GM19238 (cell line): ENCODE measurements around the gene CYTH4.
A peak's percentile ranks its signal among the peaks of the same experiment; 100 is the strongest.
"Not testable (repeated sequence)": the region's sequence is repeated elsewhere in the genome, so short reads cannot be mapped to it uniquely, and the experiment has no call there.

Source experiments
- DNase-seq: peaks from one replicate; pipeline ENCODE4 v3.0.0; 2011; ENCODE audit warnings: low spot score; ENCODE audit not compliant: insufficient read length

The CYTH4 gene

GRCh38 chr22:37248251-37248650, 34.1 kb upstream of the CYTH4 start:
- no peak for DNase-seq

- DNase-seq = no peak
Observed at GRCh38 chr22:37249986-37250385, 32.3 kb upstream of the CYTH4 start.

GRCh38 chr22:37251836-37252235, 30.5 kb upstream of the CYTH4 start:
- not testable (repeated sequence) for DNase-seq

- no peak for DNase-seq
Observed at GRCh38 chr22:37253126-37253660, 29.1 kb upstream of the CYTH4 start.

GRCh38 chr22:37254209-37254866, 28.0 kb upstream of the CYTH4 start:
- DNase-seq = no peak

GRCh38 chr22:37254867-37255233, 27.5 kb upstream of the CYTH4 start:
- DNase-seq = no peak

- DNase-seq = no peak
Observed at GRCh38 chr22:37255558-37256006, 26.7 kb upstream of the CYTH4 start.

GRCh38 chr22:37256075-37256726, 26.1 kb upstream of the CYTH4 start:
- DNase-seq = no peak

- DNase-seq = no peak
Observed at GRCh38 chr22:37258005-37258752, 24.1 kb upstream of the CYTH4 start.

GRCh38 chr22:37258753-37259401, 23.4 kb upstream of the CYTH4 start:
- DNase-seq = no peak

GRCh38 chr22:37259540-37260029, 22.7 kb upstream of the CYTH4 start:
- no peak for DNase-seq

- DNase-seq = no peak
Observed at GRCh38 chr22:37260155-37260795, 22.0 kb upstream of the CYTH4 start.

GRCh38 chr22:37260901-37261336, 21.4 kb upstream of the CYTH4 start:
- DNase-seq = peak; percentile 64

- no peak for DNase-seq
Observed at GRCh38 chr22:37262346-37262745, 20.0 kb upstream of the CYTH4 start.

- no peak for DNase-seq
Observed at GRCh38 chr22:37263966-37264887, 18.1 kb upstream of the CYTH4 start.

- no peak for DNase-seq
Observed at GRCh38 chr22:37266581-37267134, 15.7 kb upstream of the CYTH4 start.

GRCh38 chr22:37267135-37267587, 15.1 kb upstream of the CYTH4 start:
- DNase-seq = peak; percentile 69

GRCh38 chr22:37267661-37268413, 14.5 kb upstream of the CYTH4 start:
- no peak for DNase-seq
